ENCODE results near the gene RTL10. TPM values are rescaled to one million over a fixed set of nuclear protein-coding genes. Genes with fewer than 3 reads are reported as not detected.
A peak's percentile ranks its signal among the peaks of the same experiment; 100 is the strongest.

RTL10 gene
- total and polyA plus RNA-seq, 2 donors from 2014 or later, result 8.8 to 16.7 TPM

DNA sequence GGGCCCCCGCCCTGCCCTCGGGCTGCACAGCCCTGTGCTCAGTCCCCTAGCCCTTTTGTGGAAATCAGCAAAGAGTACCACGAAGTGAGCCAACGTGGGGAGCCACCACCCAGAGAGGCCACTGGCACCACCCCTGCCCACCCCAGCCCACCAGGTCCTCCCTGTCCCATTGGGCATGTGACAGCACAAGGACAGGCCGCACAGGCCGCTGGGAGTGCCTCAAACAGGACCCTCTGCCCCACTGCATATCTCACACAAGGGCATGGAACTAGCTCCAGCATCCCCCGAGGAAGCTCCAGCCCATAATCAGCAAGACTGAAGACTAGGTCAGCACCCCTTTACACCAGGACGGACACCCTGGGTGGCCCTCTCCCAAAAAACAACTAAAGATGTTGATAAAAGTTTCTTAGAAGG lies 29.7 kb downstream of the RTL10 start:
- intact Hi-C loops (cut with DNase I), result no loop called here
- Histone ChIP-seq H3K9ac (ENCODE audit: low read length in 3 of 3) (no peak overlapping the region), H3K9me3 (ENCODE audit: control insufficient read depth in 2 of 3, insufficient read depth in 1 of 3, low read length in 3 of 3) (peaks cover 0 to 2% (median 0%) of the 10 kb centered on the region in 3 donors), H3K36me3 (ENCODE audit: control insufficient read depth in 2 of 3, insufficient read depth in 3 of 3, low read length in 3 of 3) (no peaks in the 10 kb centered on the region), H3K27me3 (ENCODE audit: control insufficient read depth, insufficient read depth, low read length) (no peaks in the 10 kb centered on the region), H3K4me3 (ENCODE audit: low read length in 3 of 3) (no peak overlapping the region), H3K27ac (ENCODE audit: low read depth in 2 of 2, low read length in 2 of 2) (no peak overlapping the region), H3K4me1 (ENCODE audit: control insufficient read depth in 2 of 3, insufficient read depth in 2 of 3, low read depth in 1 of 3, low read length in 3 of 3) (no peaks in the 10 kb centered on the region)
- DNase-seq (no peak), FAIRE-seq (no peak)
- TF ChIP-seq, protein P1, sequence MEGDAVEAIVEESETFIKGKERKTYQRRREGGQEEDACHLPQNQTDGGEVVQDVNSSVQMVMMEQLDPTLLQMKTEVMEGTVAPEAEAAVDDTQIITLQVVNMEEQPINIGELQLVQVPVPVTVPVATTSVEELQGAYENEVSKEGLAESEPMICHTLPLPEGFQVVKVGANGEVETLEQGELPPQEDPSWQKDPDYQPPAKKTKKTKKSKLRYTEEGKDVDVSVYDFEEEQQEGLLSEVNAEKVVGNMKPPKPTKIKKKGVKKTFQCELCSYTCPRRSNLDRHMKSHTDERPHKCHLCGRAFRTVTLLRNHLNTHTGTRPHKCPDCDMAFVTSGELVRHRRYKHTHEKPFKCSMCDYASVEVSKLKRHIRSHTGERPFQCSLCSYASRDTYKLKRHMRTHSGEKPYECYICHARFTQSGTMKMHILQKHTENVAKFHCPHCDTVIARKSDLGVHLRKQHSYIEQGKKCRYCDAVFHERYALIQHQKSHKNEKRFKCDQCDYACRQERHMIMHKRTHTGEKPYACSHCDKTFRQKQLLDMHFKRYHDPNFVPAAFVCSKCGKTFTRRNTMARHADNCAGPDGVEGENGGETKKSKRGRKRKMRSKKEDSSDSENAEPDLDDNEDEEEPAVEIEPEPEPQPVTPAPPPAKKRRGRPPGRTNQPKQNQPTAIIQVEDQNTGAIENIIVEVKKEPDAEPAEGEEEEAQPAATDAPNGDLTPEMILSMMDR (IDR thresholded peaks at IDR 0.05; ENCODE audit: borderline replicate concordance, extremely low read depth, insufficient read depth), result no peak

DNA sequence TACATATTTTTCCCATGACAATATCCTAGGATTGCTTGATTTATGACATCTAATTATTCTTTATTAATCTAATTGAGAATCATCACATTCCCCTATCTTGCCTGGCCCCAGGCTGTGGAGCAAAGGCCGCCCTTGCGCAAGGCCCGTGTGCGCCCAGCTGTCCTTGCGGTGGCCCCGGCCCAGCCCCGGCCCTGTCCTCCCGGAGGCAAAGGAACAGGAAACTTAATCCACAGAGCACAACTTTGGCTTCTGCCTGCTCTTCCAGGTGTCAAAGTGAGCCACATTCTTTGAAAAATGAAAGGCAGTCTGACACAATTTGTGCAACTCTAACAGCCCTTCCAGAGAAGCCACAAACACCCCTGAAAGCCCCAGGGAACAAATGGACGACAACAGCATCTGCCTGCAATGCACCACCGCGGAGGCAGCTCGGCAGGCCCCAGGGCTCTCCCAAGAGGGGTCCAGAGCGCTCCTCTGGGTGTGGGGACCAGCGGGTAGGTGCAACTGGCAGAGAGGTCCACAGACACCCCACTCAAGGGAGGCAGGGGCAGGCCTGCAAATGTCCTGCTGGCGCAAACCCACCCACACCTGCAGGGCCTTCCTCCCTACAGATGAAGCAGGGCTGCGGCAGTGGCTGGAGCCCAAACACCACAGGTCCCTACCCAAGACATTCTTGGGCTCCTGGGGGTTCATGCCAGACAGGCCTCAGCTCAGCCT lies 30.3 kb downstream of the RTL10 start:
- Histone ChIP-seq H3K9ac (ENCODE audit: low read length in 3 of 3) (no peak overlapping the region), H3K27me3 (ENCODE audit: control insufficient read depth, insufficient read depth, low read length) (no peaks in the 10 kb centered on the region), H3K4me3 (ENCODE audit: low read length in 3 of 3) (no peak overlapping the region), H3K27ac (ENCODE audit: low read depth in 2 of 2, low read length in 2 of 2) (no peak overlapping the region), H3K4me1 (ENCODE audit: control insufficient read depth in 2 of 3, insufficient read depth in 2 of 3, low read depth in 1 of 3, low read length in 3 of 3) (no peaks in the 10 kb centered on the region), H3K36me3 (ENCODE audit: control insufficient read depth in 2 of 3, insufficient read depth in 3 of 3, low read length in 3 of 3) (no peaks in the 10 kb centered on the region), H3K9me3 (ENCODE audit: control insufficient read depth in 2 of 3, insufficient read depth in 1 of 3, low read length in 3 of 3) (peaks cover 0 to 2% (median 0%) of the 10 kb centered on the region in 3 donors)
- no peak for FAIRE-seq
- TF ChIP-seq, protein P1 (IDR thresholded peaks at IDR 0.05; ENCODE audit: borderline replicate concordance, extremely low read depth, insufficient read depth), result no peak
- DNase-seq, result peak in 3 of 5 donors; percentile 9 to 74 (median 28)
- intact Hi-C loops (cut with DNase I), result no loop called here

DNA sequence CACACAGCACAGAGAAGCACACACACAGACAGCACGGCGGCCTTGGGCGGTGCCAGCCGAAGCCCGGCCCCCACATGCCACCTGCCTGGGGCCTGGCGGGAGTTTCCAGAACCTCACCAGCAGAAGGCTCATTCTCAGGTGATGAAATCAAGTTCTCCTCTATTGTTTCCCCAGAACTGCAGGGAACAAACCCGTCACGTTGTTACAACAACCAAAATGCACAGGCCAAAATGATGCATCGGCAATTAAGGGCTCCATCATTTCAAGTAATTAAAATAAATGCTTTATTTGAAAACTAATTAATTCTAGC lies 30.8 kb downstream of the RTL10 start:
- Histone ChIP-seq H3K9ac (ENCODE audit: low read length in 3 of 3) (no peak overlapping the region), H3K36me3 (ENCODE audit: control insufficient read depth in 2 of 3, insufficient read depth in 3 of 3, low read length in 3 of 3) (no peaks in the 10 kb centered on the region), H3K4me1 (ENCODE audit: control insufficient read depth in 2 of 3, insufficient read depth in 2 of 3, low read depth in 1 of 3, low read length in 3 of 3) (no peaks in the 10 kb centered on the region), H3K4me3 (ENCODE audit: low read length in 3 of 3) (no peak overlapping the region), H3K27ac (ENCODE audit: low read depth in 2 of 2, low read length in 2 of 2) (no peak overlapping the region), H3K9me3 (ENCODE audit: control insufficient read depth in 2 of 3, insufficient read depth in 1 of 3, low read length in 3 of 3) (peaks cover 0 to 2% (median 0%) of the 10 kb centered on the region in 3 donors), H3K27me3 (ENCODE audit: control insufficient read depth, insufficient read depth, low read length) (no peaks in the 10 kb centered on the region)
- FAIRE-seq (no peak), DNase-seq (peak in 2 of 5 donors; percentile 10 to 33)
- intact Hi-C loops (cut with DNase I), result no loop called here
- TF ChIP-seq, protein P1 (IDR thresholded peaks at IDR 0.05; ENCODE audit: borderline replicate concordance, extremely low read depth, insufficient read depth), result no peak
